ENCODE data around the gene BAIAP2L1.
"Not testable (repeated sequence)": the region's sequence is repeated elsewhere in the genome, so short reads cannot be mapped to it uniquely, and the experiment has no call there.

BAIAP2L1 gene

GRCh38 chr7:98400542-98401340 lies at the start of gene BAIAP2L1:
BAIAP2L1 (minus strand) TSS chr7:98401090; CDS start chr7:98400852, 238 bp downstream.
- H3K9me3 ChIP-seq (ENCODE audit: control insufficient read depth, low read depth, low read length): no peaks in the 10 kb centered on the region
- peak within 1 kb of the TSS; percentile 73 for H3K9ac ChIP-seq (ENCODE audit: low read length)
- no peaks in the 10 kb centered on the region for H3K36me3 ChIP-seq (ENCODE audit: control insufficient read depth, low read depth, low read length)
- peaks cover 20% of the 10 kb centered on the region for H3K4me1 ChIP-seq (ENCODE audit: control insufficient read depth, low read depth, low read length)
- no peak within 1 kb of the TSS for H3K27ac ChIP-seq (ENCODE audit: low read length)
- peak within 1 kb of the TSS; percentile 56 for H3K4me3 ChIP-seq (ENCODE audit: low read length)
- H3K27me3 ChIP-seq (ENCODE audit: control insufficient read depth, insufficient read depth, low read length): no peaks in the 10 kb centered on the region

GRCh38 chr7:98448766-98449165 lies 47.9 kb upstream of the BAIAP2L1 start:
- Histone ChIP-seq H3K9me3 (ENCODE audit: control insufficient read depth, low read depth, low read length) (peaks cover 8% of the 10 kb centered on the region), H3K27ac (ENCODE audit: low read length) (no peak overlapping the region), H3K4me1 (ENCODE audit: control insufficient read depth, low read depth, low read length) (peaks cover 3% of the 10 kb centered on the region)

GRCh38 chr7:98440992-98441391 lies 40.1 kb upstream of the BAIAP2L1 start:
- not testable (repeated sequence) for H3K27me3 ChIP-seq (ENCODE audit: control insufficient read depth, insufficient read depth, low read length); H3K9ac ChIP-seq (ENCODE audit: low read length); H3K4me3 ChIP-seq (ENCODE audit: low read length); H3K27ac ChIP-seq (ENCODE audit: low read length); H3K4me1 ChIP-seq (ENCODE audit: control insufficient read depth, low read depth, low read length); H3K36me3 ChIP-seq (ENCODE audit: control insufficient read depth, low read depth, low read length); H3K9me3 ChIP-seq (ENCODE audit: control insufficient read depth, low read depth, low read length)

More at GRCh38 chr7:98448766-98449165, 47.9 kb upstream of the BAIAP2L1 start:
- Histone ChIP-seq H3K27me3 (ENCODE audit: control insufficient read depth, insufficient read depth, low read length) (no peaks in the 10 kb centered on the region), H3K4me3 (ENCODE audit: low read length) (no peak overlapping the region), H3K9ac (ENCODE audit: low read length) (no peak overlapping the region), H3K36me3 (ENCODE audit: control insufficient read depth, low read depth, low read length) (no peaks in the 10 kb centered on the region)

DNA sequence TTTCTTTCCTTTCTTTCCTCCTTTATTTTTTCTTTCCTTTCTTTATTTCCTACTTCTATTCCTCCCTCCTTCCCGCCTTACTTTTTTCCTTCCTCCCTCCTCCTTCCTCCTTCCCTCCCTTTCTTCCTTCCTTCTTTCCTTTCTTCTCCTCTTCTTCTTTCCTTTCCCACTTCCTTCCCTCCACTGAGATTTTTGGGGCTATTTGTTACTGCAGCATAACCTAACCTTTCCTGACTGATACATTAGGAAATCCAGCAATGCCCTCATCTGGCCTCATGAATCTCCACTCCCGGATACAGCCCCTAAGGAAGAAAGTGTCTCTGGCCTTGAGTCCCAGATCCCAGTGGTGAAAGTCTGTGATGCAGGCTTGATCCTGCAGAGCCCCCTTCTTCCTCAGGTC lies 38.6 kb upstream of the BAIAP2L1 start:
- no peaks in the 10 kb centered on the region for H3K9me3 ChIP-seq (ENCODE audit: control insufficient read depth, low read depth, low read length)

DNA sequence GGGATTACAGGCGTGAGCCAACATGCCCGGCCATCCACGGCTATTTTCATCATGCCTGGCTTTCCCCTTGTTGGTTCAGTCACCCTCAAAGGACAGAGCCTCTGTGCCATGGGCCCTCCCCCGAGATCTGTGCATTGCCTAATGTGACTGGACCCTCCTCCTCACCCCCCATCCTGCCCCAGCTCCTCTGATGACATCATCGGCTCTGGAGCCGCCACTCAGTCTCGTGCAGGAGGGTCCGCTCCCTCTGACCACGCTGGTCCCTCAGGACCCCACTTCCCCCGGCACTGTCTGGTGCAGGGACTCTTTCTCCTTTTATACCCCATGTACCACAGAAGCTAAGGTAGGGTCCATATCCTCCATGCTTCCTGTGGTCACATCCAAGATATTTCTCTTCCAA lies 33.2 kb upstream of the BAIAP2L1 start:
- Histone ChIP-seq H3K9ac (ENCODE audit: low read length) (no peak overlapping the region), H3K36me3 (ENCODE audit: control insufficient read depth, low read depth, low read length) (no peaks in the 10 kb centered on the region), H3K9me3 (ENCODE audit: control insufficient read depth, low read depth, low read length) (no peaks in the 10 kb centered on the region), H3K27me3 (ENCODE audit: control insufficient read depth, insufficient read depth, low read length) (no peaks in the 10 kb centered on the region), H3K27ac (ENCODE audit: low read length) (no peak overlapping the region), H3K4me1 (ENCODE audit: control insufficient read depth, low read depth, low read length) (no peaks in the 10 kb centered on the region), H3K4me3 (ENCODE audit: low read length) (no peak overlapping the region)

More for the DNA sequence above, 38.6 kb upstream of the BAIAP2L1 start:
- Histone ChIP-seq H3K4me3 (ENCODE audit: low read length) (no peak overlapping the region), H3K9ac (ENCODE audit: low read length) (no peak overlapping the region), H3K4me1 (ENCODE audit: control insufficient read depth, low read depth, low read length) (no peaks in the 10 kb centered on the region), H3K27me3 (ENCODE audit: control insufficient read depth, insufficient read depth, low read length) (no peaks in the 10 kb centered on the region), H3K27ac (ENCODE audit: low read length) (no peak overlapping the region), H3K36me3 (ENCODE audit: control insufficient read depth, low read depth, low read length) (no peaks in the 10 kb centered on the region)

DNA sequence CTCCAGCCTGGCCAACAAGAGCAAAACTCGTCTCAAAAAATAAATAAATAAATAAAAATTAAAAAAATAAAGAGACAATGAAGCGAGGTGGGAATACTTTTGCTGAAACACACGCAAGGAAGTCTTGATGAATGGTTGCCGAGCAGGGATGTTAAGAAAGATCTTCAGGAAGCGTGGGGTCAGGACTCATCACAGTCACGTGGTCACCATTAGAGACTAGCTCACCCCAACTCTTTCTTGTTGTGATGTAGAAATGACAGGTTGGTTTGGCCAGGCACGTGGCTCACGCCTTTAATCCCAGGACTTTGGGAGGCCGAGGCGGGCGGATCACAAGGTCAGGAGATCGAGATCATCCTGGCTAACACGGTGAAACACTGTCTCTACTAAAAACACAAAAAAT lies 28.9 kb upstream of the BAIAP2L1 start:
- Histone ChIP-seq H3K27me3 (ENCODE audit: control insufficient read depth, insufficient read depth, low read length) (no peaks in the 10 kb centered on the region), H3K4me1 (ENCODE audit: control insufficient read depth, low read depth, low read length) (no peaks in the 10 kb centered on the region), H3K9me3 (ENCODE audit: control insufficient read depth, low read depth, low read length) (no peaks in the 10 kb centered on the region), H3K27ac (ENCODE audit: low read length) (no peak overlapping the region), H3K36me3 (ENCODE audit: control insufficient read depth, low read depth, low read length) (no peaks in the 10 kb centered on the region), H3K9ac (ENCODE audit: low read length) (no peak overlapping the region), H3K4me3 (ENCODE audit: low read length) (no peak overlapping the region)

GRCh38 chr7:98423043-98423442 lies 22.2 kb upstream of the BAIAP2L1 start:
- peaks cover 6% of the 10 kb centered on the region for H3K27me3 ChIP-seq (ENCODE audit: control insufficient read depth, insufficient read depth, low read length)
- H3K9me3 ChIP-seq (ENCODE audit: control insufficient read depth, low read depth, low read length): no peaks in the 10 kb centered on the region
- H3K4me3 ChIP-seq (ENCODE audit: low read length): no peak overlapping the region
- H3K27ac ChIP-seq (ENCODE audit: low read length): no peak overlapping the region
- no peaks in the 10 kb centered on the region for H3K36me3 ChIP-seq (ENCODE audit: control insufficient read depth, low read depth, low read length)
- H3K4me1 ChIP-seq (ENCODE audit: control insufficient read depth, low read depth, low read length): no peaks in the 10 kb centered on the region
- no peak overlapping the region for H3K9ac ChIP-seq (ENCODE audit: low read length)

DNA sequence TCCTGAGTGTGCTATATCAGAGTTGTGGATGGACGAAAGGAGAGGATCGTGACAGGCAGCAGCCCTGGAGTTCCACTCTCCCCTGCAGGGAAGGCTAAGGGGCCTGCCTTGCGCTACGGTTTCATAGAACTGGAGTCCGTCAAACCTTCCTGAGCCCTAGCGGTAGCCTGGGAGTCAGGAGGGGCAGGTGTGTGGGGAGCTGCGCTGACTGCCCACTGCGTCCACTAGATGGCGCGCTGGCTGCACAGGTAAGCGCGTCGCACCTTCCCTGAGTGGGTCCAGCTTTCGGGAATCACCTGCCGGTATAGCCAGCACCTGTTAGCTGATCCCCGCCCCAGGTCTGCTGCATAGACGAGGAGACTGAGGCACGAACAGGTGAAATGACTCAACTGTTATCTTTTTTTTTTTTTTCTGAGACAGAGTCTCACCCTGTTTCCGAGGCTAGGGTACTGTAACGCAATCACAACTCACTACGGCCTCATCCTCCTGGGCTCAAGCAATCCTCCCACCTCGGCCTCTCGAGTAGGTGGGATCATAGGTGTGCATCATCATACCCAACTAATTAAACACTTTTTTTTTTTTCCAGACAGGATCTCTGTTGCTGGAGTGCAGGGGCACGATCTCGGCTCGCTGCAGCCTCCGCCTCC lies 20.2 kb upstream of the BAIAP2L1 start:
- no peaks in the 10 kb centered on the region for H3K4me1 ChIP-seq (ENCODE audit: control insufficient read depth, low read depth, low read length)
- H3K4me3 ChIP-seq (ENCODE audit: low read length): no peak overlapping the region
- H3K9ac ChIP-seq (ENCODE audit: low read length): no peak overlapping the region
- H3K36me3 ChIP-seq (ENCODE audit: control insufficient read depth, low read depth, low read length): no peaks in the 10 kb centered on the region
- peaks cover 6% of the 10 kb centered on the region for H3K27me3 ChIP-seq (ENCODE audit: control insufficient read depth, insufficient read depth, low read length)
- H3K27ac ChIP-seq (ENCODE audit: low read length): no peak overlapping the region
- H3K9me3 ChIP-seq (ENCODE audit: control insufficient read depth, low read depth, low read length): no peaks in the 10 kb centered on the region

DNA sequence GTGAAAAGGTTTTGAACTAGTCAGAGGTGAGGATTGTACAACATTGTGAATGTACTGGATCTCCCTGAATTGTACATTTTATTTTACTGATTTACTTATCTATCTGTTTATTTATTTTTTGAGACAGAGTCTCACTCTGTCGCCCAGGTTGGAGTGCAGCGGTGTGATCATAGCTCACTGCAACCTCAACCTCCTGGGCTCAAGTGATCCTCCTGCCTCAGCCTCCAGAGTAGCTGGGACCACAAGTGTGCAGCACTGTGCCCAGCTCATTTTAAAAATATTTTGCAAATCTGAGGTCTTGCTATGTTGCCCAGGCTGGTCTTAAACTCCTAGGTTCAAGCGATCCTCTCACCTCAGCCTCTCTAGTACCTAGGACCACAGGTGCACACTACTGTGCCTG lies 19.1 kb upstream of the BAIAP2L1 start:
- H3K27me3 ChIP-seq (ENCODE audit: control insufficient read depth, insufficient read depth, low read length); H3K27ac ChIP-seq (ENCODE audit: low read length); H3K9ac ChIP-seq (ENCODE audit: low read length); H3K9me3 ChIP-seq (ENCODE audit: control insufficient read depth, low read depth, low read length); H3K4me1 ChIP-seq (ENCODE audit: control insufficient read depth, low read depth, low read length); H3K36me3 ChIP-seq (ENCODE audit: control insufficient read depth, low read depth, low read length); H3K4me3 ChIP-seq (ENCODE audit: low read length): not testable (repeated sequence)

GRCh38 chr7:98419316-98419691 lies 18.4 kb upstream of the BAIAP2L1 start:
- not testable (repeated sequence) for H3K27ac ChIP-seq (ENCODE audit: low read length)

DNA sequence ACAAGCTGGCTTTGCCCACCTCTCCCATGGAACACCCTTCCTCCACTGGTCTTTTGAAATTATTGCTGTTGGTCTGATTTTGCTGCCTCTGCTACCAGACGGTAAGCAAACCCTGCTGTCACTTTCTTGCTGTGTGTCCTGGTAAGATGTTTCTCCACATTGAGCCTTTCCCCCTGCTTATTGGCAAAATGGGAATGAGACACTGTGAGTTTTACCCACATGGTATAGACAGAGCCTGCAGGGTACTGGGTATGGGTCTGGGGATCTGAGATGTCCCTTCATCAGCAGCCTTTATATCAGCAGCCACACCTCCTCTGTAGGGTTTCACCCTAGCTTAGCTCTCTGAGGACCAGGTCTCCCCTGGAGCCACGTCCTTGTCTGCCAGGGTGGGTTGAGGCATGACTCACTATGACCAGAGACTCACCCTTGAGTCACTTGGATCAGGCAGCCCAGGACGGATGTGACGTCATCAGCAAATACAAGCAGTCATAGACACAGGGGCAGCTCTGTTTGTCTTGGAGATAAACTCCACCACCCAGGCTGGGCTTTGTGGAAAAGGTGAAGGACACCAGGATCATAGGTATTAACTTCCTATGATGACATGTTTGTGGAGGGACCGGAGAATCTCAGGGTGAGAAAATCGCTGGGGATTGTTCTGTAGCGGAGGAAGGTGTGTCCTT lies 17.9 kb upstream of the BAIAP2L1 start:
- Histone ChIP-seq H3K27ac (ENCODE audit: low read length) (no peak overlapping the region), H3K9me3 (ENCODE audit: control insufficient read depth, low read depth, low read length) (no peaks in the 10 kb centered on the region), H3K4me1 (ENCODE audit: control insufficient read depth, low read depth, low read length) (no peaks in the 10 kb centered on the region), H3K27me3 (ENCODE audit: control insufficient read depth, insufficient read depth, low read length) (peaks cover 6% of the 10 kb centered on the region), H3K4me3 (ENCODE audit: low read length) (no peak overlapping the region), H3K9ac (ENCODE audit: low read length) (no peak overlapping the region), H3K36me3 (ENCODE audit: control insufficient read depth, low read depth, low read length) (no peaks in the 10 kb centered on the region)

More at GRCh38 chr7:98419316-98419691, 18.4 kb upstream of the BAIAP2L1 start:
- H3K9me3 ChIP-seq (ENCODE audit: control insufficient read depth, low read depth, low read length); H3K9ac ChIP-seq (ENCODE audit: low read length); H3K4me1 ChIP-seq (ENCODE audit: control insufficient read depth, low read depth, low read length); H3K36me3 ChIP-seq (ENCODE audit: control insufficient read depth, low read depth, low read length); H3K27me3 ChIP-seq (ENCODE audit: control insufficient read depth, insufficient read depth, low read length); H3K4me3 ChIP-seq (ENCODE audit: low read length): not testable (repeated sequence)

Measured in iPS-18a (cell line).